K562 (cell line): Measurements from ENCODE around the gene ST6GALNAC2. TPM values are rescaled to one million over a fixed set of nuclear protein-coding genes. Genes with fewer than 3 reads are reported as not detected.

ENCODE experiments used
- ATAC-seq: fragments of 200-7000 bp; cut with Tn5 transposase; 3 replicates; pipeline ENCODE4 v1.9.1; 2020; ENCODE audit warnings: moderate library complexity
- BruUV-seq: library from RNA; stranded (reverse); fragments of 400-500 nt; replicated peaks from 2 replicates; lab custom pipeline; 2021; lab: Mats Ljungman, UMichigan
- CTCF ChIA-PET: fragments of 300-600 bp; formaldehyde crosslinking; extraction: SDS; loops from one replicate; lab custom pipeline; 2021; ENCODE audit warnings: low intra/inter-chr PET ratio; lab: Yijun Ruan, JAX
- POLR2A ChIA-PET: fragments of 300-600, 350-650 bp; sonication (Branson Sonifier 250); formaldehyde crosslinking; extraction: SDS; loops from one replicate; lab custom pipeline; 2021; ENCODE audit warnings: antibody characterized with exemption, inconsistent platforms; lab: Yijun Ruan, JAX
- DNase-seq, 4 experiments: peaks; one replicate each; pipeline versions ENCODE4 v3.0.0 to v3.0.0-alpha.2; 2011 to 2018; ENCODE audit warnings: low spot score in 3 of 4, mixed read lengths in 3 of 4; ENCODE audit errors: extremely low read depth in 1 of 4
- FAIRE-seq: peaks from 2 replicates; lab custom pipeline; 2011; peaks lifted over from hg19 to GRCh38; lab: Jason Lieb, UNC
- H2AFZ ChIP-seq: 2 replicates; pipeline ENCODE4 v1.6.0; 2011; ENCODE audit warnings: low read depth, low read length, control low read depth, inconsistent platforms
- H3K27ac ChIP-seq: fragments of 200-600 bp; 3 replicates; pipeline ENCODE4 v1.8.0; 2011; ENCODE audit warnings: low read depth, mild to moderate bottlenecking, control low read depth, inconsistent platforms, low read length, moderate library complexity, mixed read lengths; ENCODE audit errors: extremely low read depth
- H3K27me3 ChIP-seq, 2 experiments: fragments of 300-600 bp in 1 of 2; 2 replicates in 1 of 2; 3 replicates in 1 of 2; pipeline versions ENCODE4 v1.6.0 to v1.8.0; 2011; ENCODE audit warnings: inconsistent platforms in 2 of 2, low read length in 2 of 2, mild to moderate bottlenecking in 1 of 2, mixed read lengths in 1 of 2, moderate library complexity in 1 of 2; ENCODE audit not compliant: control insufficient read depth in 2 of 2, insufficient read depth in 2 of 2
- H3K36me3 ChIP-seq: fragments of 300-600 bp; 3 replicates; pipeline ENCODE4 v1.8.0; 2011; ENCODE audit warnings: mild to moderate bottlenecking, low read length, inconsistent platforms; ENCODE audit not compliant: control insufficient read depth, insufficient read depth
- H3K4me1 ChIP-seq, 2 experiments: fragments of 200-600 bp in 1 of 2; replicated peaks in 1 of 2; 2 replicates in 1 of 2; 3 replicates in 1 of 2; pipeline versions ENCODE4 v1.5.1 to v1.8.0; 2011; ENCODE audit warnings: inconsistent platforms in 2 of 2, low read length in 2 of 2, mild to moderate bottlenecking in 1 of 2, mixed read lengths in 1 of 2, moderate library complexity in 1 of 2; ENCODE audit not compliant: control insufficient read depth in 2 of 2, insufficient read depth in 2 of 2
- H3K4me2 ChIP-seq: 2 replicates; pipeline ENCODE4 v1.6.1; 2011; ENCODE audit warnings: low read length, control low read depth, inconsistent platforms, mixed read lengths; ENCODE audit not compliant: insufficient read depth
- H3K4me3 ChIP-seq: fragments of 200-600 bp; sonication (generic), shearing (Covaris generic); 2 replicates; pipeline ENCODE4 v1.5.1; 2016; ENCODE audit warnings: control low read depth, inconsistent platforms
- H3K79me2 ChIP-seq: fragments of 200-600 bp; 3 replicates; pipeline ENCODE4 v1.8.0; 2011; ENCODE audit warnings: low read length, inconsistent platforms; ENCODE audit not compliant: control insufficient read depth, insufficient read depth
- H3K9ac ChIP-seq, 2 experiments: 2 replicates each; pipeline versions ENCODE4 v1.6.0 to v1.6.1; 2011; ENCODE audit warnings: low read depth in 2 of 2, low read length in 2 of 2, control low read depth in 1 of 2, inconsistent platforms in 1 of 2, mild to moderate bottlenecking in 1 of 2, mixed read lengths in 1 of 2; ENCODE audit not compliant: insufficient read depth in 1 of 2
- H3K9me1 ChIP-seq: one replicate; pipeline ENCODE4 v1.6.0; 2011; ENCODE audit warnings: inconsistent platforms, mild to moderate bottlenecking, low read length, moderate library complexity; ENCODE audit not compliant: control insufficient read depth, insufficient read depth
- H3K9me3 ChIP-seq: replicated peaks from 2 replicates; pipeline ENCODE4 v1.5.1; 2011; ENCODE audit warnings: low read depth, low read length, inconsistent platforms; ENCODE audit not compliant: control insufficient read depth, insufficient read depth
- H4K20me1 ChIP-seq: replicated peaks from 2 replicates; pipeline ENCODE4 v1.6.1; 2011; ENCODE audit warnings: low read length, inconsistent platforms, mixed read lengths; ENCODE audit not compliant: control insufficient read depth, insufficient read depth
- CBX3 ChIP-seq, 2 experiments: IDR thresholded peaks; 1 replicate in 1 of 2; 2 replicates in 1 of 2; pipeline ENCODE4 v1.6.1; 2012; ENCODE audit warnings: inconsistent platforms in 2 of 2, low read length in 2 of 2, borderline replicate concordance in 1 of 2, control low read depth in 1 of 2
- POLR2A ChIP-seq: fragments of 450-650 bp; conservative IDR thresholded peaks from 2 replicates; pipeline ENCODE4 v1.6.1; 2016
- POLR2AphosphoS5 ChIP-seq: IDR thresholded peaks from 2 replicates; pipeline ENCODE4 v1.6.1; 2011; ENCODE audit warnings: mild to moderate bottlenecking, low read depth, low read length, moderate library complexity; ENCODE audit not compliant: control insufficient read depth, insufficient read depth
- SUPT5H ChIP-seq: fragments of 450-650 bp; IDR thresholded peaks from 2 replicates; pipeline ENCODE4 v1.6.1; 2016
- TSC22D4 ChIP-seq: fragments of 450-650 bp; IDR thresholded peaks from 2 replicates; pipeline ENCODE4 v1.6.1; 2016; ENCODE audit warnings: missing genetic modification characterization, missing biosample characterization, control low read depth
- WGBS: fragments of 100-300 bp; shearing (Covaris generic); methylation state at CpG from one replicate; pipeline ENCODE4 v1.1.6; 2016; ENCODE audit warnings: low coverage, mixed read lengths; ENCODE audit not compliant: insufficient coverage; ENCODE audit errors: missing lambda C conversion rate; 5-methylcytosine and 5-hydroxymethylcytosine counted together
- in situ Hi-C: fragments of 300-500 bp; cut with MboI; formaldehyde crosslinking; loops from 4 replicates; pipeline ENCODE4 v1.15.0; 2018; ENCODE audit warnings: inconsistent platforms, mixed read lengths
- intact Hi-C: fragments of 100-400 bp; cut with micrococcal nuclease; formaldehyde crosslinking; loops from 2 replicates; pipeline ENCODE4 v1.14.2; 2022
- polyA plus RNA-seq, 8 experiments: library from polyadenylated mRNA; depleted of rRNA in 4 of 8; stranded (reverse) in 5 of 8; unstranded in 3 of 8; fragments of >200 nt; fragmentation: Nextera tagmentation in 2 of 8; fragmentation: Illumina TruSeq in 1 of 8; extraction: Ambion mirVana in 2 of 8; extraction: Trizol in 1 of 8; gene quantifications; 2 replicates each; pipeline versions ENCODE4 v1.2.1 to v1.2.3, GENCODE V29; 2011 to 2014; ENCODE audit warnings: inconsistent platforms in 1 of 8, missing spikeins in 1 of 8
- total RNA-seq, 7 experiments: library from RNA; depleted of rRNA in 6 of 7; stranded (reverse); fragments of >200 nt in 6 of 7; fragmentation: Illumina TruSeq in 2 of 7; extraction: Trizol in 2 of 7; gene quantifications; 2 replicates each; pipeline versions ENCODE4 v1.2.1 to v1.2.3, GENCODE V29; 2011 to 2021; ENCODE audit warnings: low replicate concordance in 1 of 7

ST6GALNAC2 gene
- total and polyA plus RNA-seq, 9 of the 15 experiments (the other 6 are each of a cell fraction or from before 2014, with no cell fraction given): 0.18 TPM; not detected in 8

- CTCF ChIA-PET: no interaction called here
- in situ Hi-C loops: no loop called here
- intact Hi-C loops: no loop called here
- Histone ChIP-seq H3K9me3 (no peaks in the 10 kb centered on the region), H3K4me3 (no peak overlapping the region), H3K79me2 (peaks cover 22% of the 10 kb centered on the region), H3K4me1 (peaks cover 26 to 44% of the 10 kb centered on the region in 2 experiments), H4K20me1 (peaks cover 24% of the 10 kb centered on the region), H3K9ac (peak overlapping the region in 1 of 2 experiments; percentile 37; a peak in 1 of 4 replicates), H3K9me1 (no peaks in the 10 kb centered on the region), H3K27me3 (no peaks in the 10 kb centered on the region), H3K27ac (no peak overlapping the region; the same call in 2 of the 3 replicates), H2AFZ (no peak overlapping the region), H3K4me2 (no peak overlapping the region)
- ATAC-seq: no peak
- POLR2A ChIA-PET: interaction anchor here (0.8 to 4.1 kb wide), 15 partner anchors 8 to 72 kb away, joined by 3 to 48 read pairs (median 5); partner anchors contain the start of gene ST6GALNAC2
- DNase-seq: no peak
- FAIRE-seq: no peak
- WGBS: 73% methylated on average over 3 of the region's 3 CpGs
- TF ChIP-seq POLR2A (peak; percentile 53), SUPT5H (peak; percentile 40; the same call in 1 of the 2 replicates), POLR2AphosphoS5 (0 out of 2 replicates have a peak, but pooled peaks have one; percentile 11), CBX3 (IDR thresholded peaks at IDR 0.05; ENCODE audit: borderline replicate concordance in 1 of 2, low read length in 2 of 2) (no peak), TSC22D4 (no peak)
- TF ChIP-seq, all 486 proteins: peak for 3
- BruUV-seq: no TSS peak
- H3K36me3 ChIP-seq: peaks cover 42% of the 10 kb centered on the region
Measured at GRCh38 chr17:76566613-76566943, 19.1 kb downstream of the ST6GALNAC2 start.
